Measurements from ENCODE around the gene STAB1.

Gene STAB1

GRCh38 chr3:52534281-52535183, 39.4 kb downstream of the STAB1 start:
- intact Hi-C loops (cut with DNase I; ENCODE audit: low total_unique reads): loop anchor here (10.0 kb wide), 1 partner anchor 60 kb away; no protein-coding TSS in a partner anchor
- peak in 1 of 2 donors; percentile 75 for DNase-seq
- no peaks in the 10 kb centered on the region for H3K9me3 ChIP-seq
- TF ChIP-seq CTCF (IDR thresholded peaks at IDR 0.05): no peak
- no peaks in the 10 kb centered on the region for H3K27me3 ChIP-seq
- peak overlapping the region; percentile 83 to 92 for H3K27ac ChIP-seq
- H3K4me1 ChIP-seq: peaks cover 0 to 83% (median 76%) of the 10 kb centered on the region in 4 donors
- H3K4me3 ChIP-seq: peak overlapping the region; percentile 72 to 78
- H3K36me3 ChIP-seq: no peaks in the 10 kb centered on the region

GRCh38 chr3:52535411-52536111, 40.4 kb downstream of the STAB1 start:
- intact Hi-C loops (cut with DNase I; ENCODE audit: low total_unique reads): loop anchor here (10.0 kb wide), 1 partner anchor 61 kb away; no protein-coding TSS in a partner anchor

GRCh38 chr3:52536112-52536368, 40.9 kb downstream of the STAB1 start:
- peaks cover 0 to 8% (median 5%) of the 10 kb centered on the region in 3 donors for H3K36me3 ChIP-seq
- no peaks in the 10 kb centered on the region for H3K9me3 ChIP-seq
- intact Hi-C loops (cut with DNase I; ENCODE audit: low total_unique reads): loop anchor here (10.0 kb wide), 1 partner anchor 61 kb away; no protein-coding TSS in a partner anchor
- no peaks in the 10 kb centered on the region for H3K27me3 ChIP-seq
- no peak for DNase-seq
- H3K4me3 ChIP-seq: peak overlapping the region; percentile 19 to 69
- H3K4me1 ChIP-seq: peaks cover 0 to 75% (median 67%) of the 10 kb centered on the region in 4 donors
- peak overlapping the region; percentile 36 to 92 for H3K27ac ChIP-seq
- no peak for TF ChIP-seq CTCF (IDR thresholded peaks at IDR 0.05)

More at GRCh38 chr3:52535411-52536111, 40.4 kb downstream of the STAB1 start:
- peak overlapping the region; percentile 83 to 92 for H3K27ac ChIP-seq
- H3K36me3 ChIP-seq: peaks cover 0 to 3% (median under 1%) of the 10 kb centered on the region in 3 donors
- peaks cover 0 to 80% (median 72%) of the 10 kb centered on the region in 4 donors for H3K4me1 ChIP-seq
- peak overlapping the region; percentile 19 to 69 for H3K4me3 ChIP-seq
- no peak for DNase-seq
- no peak for TF ChIP-seq CTCF (IDR thresholded peaks at IDR 0.05)
- H3K9me3 ChIP-seq: no peaks in the 10 kb centered on the region
- H3K27me3 ChIP-seq: no peaks in the 10 kb centered on the region

DNA sequence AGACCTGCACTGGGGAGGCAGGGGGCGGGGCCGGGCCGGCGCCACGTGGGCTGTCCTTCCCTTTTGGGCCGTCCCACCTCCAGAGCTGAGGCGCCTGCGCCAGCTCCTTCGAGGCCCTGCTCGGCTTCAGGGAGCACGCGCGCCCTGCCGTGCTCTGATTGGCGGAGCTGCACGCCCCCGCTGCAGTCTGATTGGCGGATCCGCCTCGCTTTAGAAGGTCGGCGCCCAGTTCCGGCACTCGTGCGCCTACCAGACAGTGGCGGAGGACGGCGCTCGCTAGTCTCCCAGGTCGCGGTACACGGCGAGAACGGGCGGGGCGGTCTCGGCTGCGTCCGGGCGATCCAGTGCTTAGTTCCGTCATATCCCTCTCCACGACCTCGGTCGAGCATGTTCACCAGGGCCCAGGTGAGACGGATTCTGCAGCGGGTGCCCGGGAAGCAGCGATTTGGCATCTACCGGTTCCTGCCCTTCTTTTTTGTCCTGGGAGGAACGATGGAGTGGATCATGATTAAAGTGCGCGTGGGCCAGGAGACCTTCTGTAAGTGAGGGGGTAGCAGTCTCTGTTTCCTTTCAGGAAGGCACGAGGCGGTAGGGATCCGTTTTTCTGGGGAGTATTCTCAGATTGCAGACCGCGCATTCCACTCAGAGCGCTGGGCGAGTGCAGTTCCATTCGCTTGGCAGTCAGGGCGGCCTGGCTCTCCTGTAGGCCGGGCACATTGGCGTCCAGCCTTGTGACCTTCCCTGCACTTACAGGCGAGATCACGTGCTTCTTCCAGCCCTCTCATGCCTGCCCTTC, 41.4 kb downstream of the STAB1 start, which contains the start of gene UQCC5:
Gene UQCC5, plus strand, starts transcription at position 237 of the 796 bp plus-strand sequence. Its CDS starts 151 bp downstream, at position 388.
- Histone ChIP-seq H3K27me3 (no peaks in the 10 kb centered on the region), H3K27ac (peak within 1 kb of the TSS; percentile 83 to 92), H3K4me3 (peak within 1 kb of the TSS; percentile 68 to 69), H3K9me3 (no peaks in the 10 kb centered on the region), H3K36me3 (peaks cover 0 to 10% (median 8%) of the 10 kb centered on the region in 3 donors), H3K4me1 (peaks cover 0 to 74% (median 62%) of the 10 kb centered on the region in 4 donors)
- intact Hi-C loops (cut with DNase I; ENCODE audit: low total_unique reads): loop anchor here (10.0 kb wide), 1 partner anchor 62 kb away; no protein-coding TSS in a partner anchor
- TF ChIP-seq CTCF (IDR thresholded peaks at IDR 0.05): no peak
- DNase-seq: peak; percentile 97 to 99

- Histone ChIP-seq H3K4me3 (peak overlapping the region; percentile 68 to 69), H3K9me3 (no peaks in the 10 kb centered on the region), H3K27ac (peak overlapping the region; percentile 80 to 85), H3K27me3 (no peaks in the 10 kb centered on the region), H3K36me3 (peaks cover 0 to 15% (median 8%) of the 10 kb centered on the region in 3 donors), H3K4me1 (peaks cover 0 to 68% (median 57%) of the 10 kb centered on the region in 4 donors)
- DNase-seq: no peak
- peak in 1 of 2 experiments; percentile 6 for TF ChIP-seq CTCF (IDR thresholded peaks at IDR 0.05)
- intact Hi-C loops (cut with DNase I; ENCODE audit: low total_unique reads): loop anchor here (10.0 kb wide), 1 partner anchor 62 kb away; no protein-coding TSS in a partner anchor
These were observed 42.1 kb downstream of the STAB1 start for GRCh38 chr3:52537165-52537620.

Data from tibial artery (tissue), 4 donors.